Activated T-helper 2 cell treated with anti-CD3 and anti-CD28 coated beads, Interferon-gamma antibody, Interleukin-2, Interleukin-4, amounts not matched to agents 10 μg/mL and 5 μg/mL and 100 μg/mL, durations not matched to agents 14 hours and 24 hours and 36 hours (primary cell): ENCODE results near the gene DBP. TPM values are rescaled to one million over a fixed set of nuclear protein-coding genes. Genes with fewer than 3 reads are reported as not detected.

Experiments used
- DNase-seq: peaks from one replicate; pipeline ENCODE4 v3.0.0; 2021; ENCODE audit warnings: low spot score
- H3K27ac Mint-ChIP-seq: one replicate; pipeline ENCODE4 v1.8.0; 2021; ENCODE audit warnings: mixed read lengths
- H3K27me3 Mint-ChIP-seq: one replicate; pipeline ENCODE4 v1.8.0; 2021; ENCODE audit warnings: low read depth, mixed read lengths
- H3K36me3 Mint-ChIP-seq: one replicate; pipeline ENCODE4 v1.8.0; 2021; ENCODE audit warnings: low read depth, mixed read lengths
- H3K4me1 Mint-ChIP-seq: one replicate; pipeline ENCODE4 v1.8.0; 2021; ENCODE audit warnings: low read depth, mixed read lengths
- H3K4me3 Mint-ChIP-seq: one replicate; pipeline ENCODE4 v1.8.0; 2021; ENCODE audit warnings: low read depth, mild to moderate bottlenecking, moderate library complexity, mixed read lengths
- H3K9me3 Mint-ChIP-seq: one replicate; pipeline ENCODE4 v1.8.0; 2021; ENCODE audit warnings: mixed read lengths
- intact Hi-C: fragments of 100-400 bp; cut with micrococcal nuclease; formaldehyde crosslinking; loops from one replicate; pipeline ENCODE4 v1.15.1; 2023
- total RNA-seq: library from RNA; stranded (reverse); gene quantifications from 2 replicates; pipeline ENCODE4 v1.2.3, GENCODE V29; 2022

The DBP gene
- total RNA-seq, 1 donor from 2014 or later = 7.3 TPM

- Mint-ChIP-seq H3K27me3 (peaks cover 4% of the 10 kb centered on the region), H3K36me3 (peaks cover 8% of the 10 kb centered on the region), H3K4me3 (no peak overlapping the region), H3K9me3 (no peaks in the 10 kb centered on the region), H3K4me1 (peaks cover 22% of the 10 kb centered on the region), H3K27ac (no peak overlapping the region)
- no peak for DNase-seq
- intact Hi-C loops = no loop called here
Observed at GRCh38 chr19:48587387-48587786, 49.8 kb downstream of the DBP start.

- H3K36me3 Mint-ChIP-seq = peaks cover 6% of the 10 kb centered on the region
- H3K27ac Mint-ChIP-seq = no peak overlapping the region
- H3K27me3 Mint-ChIP-seq = peaks cover 4% of the 10 kb centered on the region
- intact Hi-C loops = no loop called here
- no peak overlapping the region for H3K4me3 Mint-ChIP-seq
- peaks cover 5% of the 10 kb centered on the region for H3K4me1 Mint-ChIP-seq
- no peaks in the 10 kb centered on the region for H3K9me3 Mint-ChIP-seq
- no peak for DNase-seq
Observed at GRCh38 chr19:48582168-48582567, 55.0 kb downstream of the DBP start.

Other genes starting within 250 kb of the DBP start
- gene KDELR1, start 245.8 kb downstream of the DBP start, total RNA-seq = 80.2 and 87.8 TPM in 2 replicates
- 0.34 and 0.39 TPM in 2 replicates for gene GRIN2D, start 243.7 kb downstream of the DBP start, total RNA-seq
- gene GRWD1, start 191.4 kb downstream of the DBP start, total RNA-seq = 77.6 and 77.8 TPM in 2 replicates
- gene KCNJ14, start 181.8 kb downstream of the DBP start, total RNA-seq = 2.0 and 2.1 TPM in 2 replicates
- gene CYTH2, start 168.0 kb downstream of the DBP start, total RNA-seq = 37.7 and 38.6 TPM in 2 replicates
- gene LMTK3, start 125.5 kb downstream of the DBP start, total RNA-seq = 3.1 and 5.1 TPM in 2 replicates
- not detected in 2 replicates for gene SULT2B1, start 85.2 kb downstream of the DBP start, total RNA-seq
- not detected in 2 replicates for gene SPACA4, start 30.6 kb downstream of the DBP start, total RNA-seq
- gene FAM83E, start 22.3 kb downstream of the DBP start, total RNA-seq = 4.3 and 6.4 TPM in 2 replicates
- 1,853 and 1,861 TPM in 2 replicates for gene RPL18, start 18.2 kb downstream of the DBP start, total RNA-seq
- gene SPHK2, start 17.9 kb downstream of the DBP start, total RNA-seq = 34.3 and 35.0 TPM in 2 replicates
- 5.4 and 6.5 TPM in 2 replicates for gene CA11, start 8.8 kb upstream of the DBP start, total RNA-seq
- gene NTN5, start 35.6 kb upstream of the DBP start, total RNA-seq = 0.46 and 0.55 TPM in 2 replicates
- not detected in 2 replicates for gene FUT2, start 58.6 kb upstream of the DBP start, total RNA-seq
- gene MAMSTR, start 82.3 kb upstream of the DBP start, total RNA-seq = 1.2 and 1.3 TPM in 2 replicates
- gene RASIP1, start 103.2 kb upstream of the DBP start, total RNA-seq = 0.57 and 1.0 TPM in 2 replicates
- 0.21 TPM in 1 of 2 replicates, not detected in the other for gene IZUMO1, start 109.5 kb upstream of the DBP start, total RNA-seq
- gene FUT1, start 115.3 kb upstream of the DBP start, total RNA-seq = 0.27 and 0.64 TPM in 2 replicates
- not detected in 2 replicates for gene FGF21, start 118.1 kb upstream of the DBP start, total RNA-seq
- 87.9 and 88.9 TPM in 2 replicates for gene BCAT2, start 173.7 kb upstream of the DBP start, total RNA-seq
- 0.57 and 0.89 TPM in 2 replicates for gene HSD17B14, start 199.1 kb upstream of the DBP start, total RNA-seq
- gene PLEKHA4, start 231.2 kb upstream of the DBP start, total RNA-seq = 1.6 and 2.2 TPM in 2 replicates
- gene PPP1R15A, start 235.0 kb upstream of the DBP start, total RNA-seq = 30.8 and 31.8 TPM in 2 replicates